T-helper 2 cell treated with Interferon-gamma antibody and Interleukin-4, amounts not matched to agents 100 ng/mL and 5 ng/mL, for 36 hours (primary cell): ENCODE measurements around the gene ANAPC16. TPM values are rescaled to one million over a fixed set of nuclear protein-coding genes. Genes with fewer than 3 reads are reported as not detected.
"Not testable (repeated sequence)": the region's sequence is repeated elsewhere in the genome, so short reads cannot be mapped to it uniquely, and the experiment has no call there.

ENCODE experiments used
- intact Hi-C: fragments of 100-400 bp; cut with micrococcal nuclease; formaldehyde crosslinking; loops from one replicate; pipeline ENCODE4 v1.15.1; 2023
- total RNA-seq: library from RNA; stranded (reverse); gene quantifications from 2 replicates; pipeline ENCODE4 v1.2.3, GENCODE V29; 2022

The ANAPC16 gene
- total RNA-seq, 1 donor from 2014 or later, result 78.7 TPM

GRCh38 chr10:72242675-72243074, 26.9 kb downstream of the ANAPC16 start:
- intact Hi-C loops, result no loop called here

GRCh38 chr10:72243822-72244437, 28.1 kb downstream of the ANAPC16 start:
- intact Hi-C loops, result no loop called here

GRCh38 chr10:72244573-72245038, 28.8 kb downstream of the ANAPC16 start:
- intact Hi-C loops, result no loop called here

- intact Hi-C loops, result no loop called here
Observed at GRCh38 chr10:72245949-72246525, 30.2 kb downstream of the ANAPC16 start.

- intact Hi-C loops, result loop anchor here (1.0 kb wide), 5 partner anchors 13 to 87 kb away; partner anchors contain the start of gene DDIT4
Observed at GRCh38 chr10:72248468-72249151, 32.8 kb downstream of the ANAPC16 start.

GRCh38 chr10:72249176-72249862, 33.5 kb downstream of the ANAPC16 start:
- intact Hi-C loops, result not testable (repeated sequence)

GRCh38 chr10:72250666-72251065, 34.9 kb downstream of the ANAPC16 start:
- intact Hi-C loops, result no loop called here

- intact Hi-C loops, result no loop called here
Observed at GRCh38 chr10:72251635-72252034, 35.8 kb downstream of the ANAPC16 start.

- intact Hi-C loops, result no loop called here
Observed at GRCh38 chr10:72252972-72253371, 37.2 kb downstream of the ANAPC16 start.

- intact Hi-C loops, result no loop called here
Observed at GRCh38 chr10:72253578-72253977, 37.8 kb downstream of the ANAPC16 start.

- intact Hi-C loops, result no loop called here
Observed at GRCh38 chr10:72254813-72255568, 39.2 kb downstream of the ANAPC16 start.

- intact Hi-C loops, result no loop called here
Observed at GRCh38 chr10:72255977-72256729, 40.3 kb downstream of the ANAPC16 start.

GRCh38 chr10:72257051-72257892, 41.5 kb downstream of the ANAPC16 start:
- intact Hi-C loops, result no loop called here

- intact Hi-C loops, result no loop called here
Observed at GRCh38 chr10:72258617-72259016, 42.8 kb downstream of the ANAPC16 start.

GRCh38 chr10:72259491-72260238, 43.9 kb downstream of the ANAPC16 start:
- intact Hi-C loops, result loop anchor here (1.0 to 5.0 kb wide), 2 partner anchors 38 to 152 kb away; no protein-coding TSS in a partner anchor

- intact Hi-C loops, result loop anchor here (1.0 to 5.0 kb wide), 2 partner anchors 37 to 153 kb away; no protein-coding TSS in a partner anchor
Observed at GRCh38 chr10:72260239-72260975, 44.6 kb downstream of the ANAPC16 start.

- intact Hi-C loops, result loop anchor here (1.0 to 5.0 kb wide), 6 partner anchors 12 to 154 kb away; partner anchors contain the start of genes ANAPC16, ASCC1 and DDIT4
Observed at GRCh38 chr10:72260976-72261783, 45.4 kb downstream of the ANAPC16 start.
